ENCODE measurements around the gene SEMA6A. TPM values are rescaled to one million over a fixed set of nuclear protein-coding genes. Genes with fewer than 3 reads are reported as not detected.

SEMA6A gene
- total and polyA plus RNA-seq, 2 of the 13 experiments (the other 11 are each of a cell fraction or from before 2014, with no cell fraction given): 5.1 to 6.5 TPM

- 89% methylated on average over 9 of the region's 9 CpGs for WGBS (ENCODE audit: low lambda C conversion rate)
- ATAC-seq (no peak), FAIRE-seq (no peak), DNase-seq (ENCODE audit: low spot score) (no peak)
- Histone ChIP-seq H3K9ac (ENCODE audit: insufficient read depth, low read depth, low read length) (no peak overlapping the region), H2AFZ (ENCODE audit: low read length) (no peak overlapping the region), H3K4me2 (ENCODE audit: low read depth, low read length) (no peak overlapping the region), H3K79me2 (ENCODE audit: insufficient read depth, low read length) (no peaks in the 10 kb centered on the region), H3K4me3 (replicated peaks in 1 of 3; ENCODE audit: insufficient read depth in 1 of 3, low read depth in 2 of 3, low read length in 3 of 3) (no peak overlapping the region), H3K27me3 (ENCODE audit: control insufficient read depth in 1 of 2, insufficient read depth in 2 of 2, low read length in 2 of 2) (no peaks in the 10 kb centered on the region), H3K9me3 (ENCODE audit: low read length) (no peaks in the 10 kb centered on the region), H3K4me1 (ENCODE audit: insufficient read depth, low read length) (peaks cover 48% of the 10 kb centered on the region), H4K20me1 (ENCODE audit: insufficient read depth, low read length) (no peaks in the 10 kb centered on the region), H3K27ac (ENCODE audit: extremely low read length, insufficient read depth, low read length) (no peak overlapping the region), H3K36me3 (replicated peaks in 1 of 2; ENCODE audit: control insufficient read depth in 1 of 2, insufficient read depth in 2 of 2, low read length in 2 of 2) (no peaks in the 10 kb centered on the region; a peak in 1 of 5 replicates)
- intact Hi-C loops (cut with micrococcal nuclease; ENCODE audit: unreplicated experiment) (no loop called here), in situ Hi-C loops (cut with HindIII; ENCODE audit: extremely low pct_ligation_motif_present, low pct_unique_long_range_greater_than_20kb) (no loop called here)
- ChIA-PET POLR2A (no interaction called here), CTCF (ENCODE audit: low intra/inter-chr PET ratio, low total read pairs) (no interaction called here)
- no peak for TF ChIP-seq ZNF282 (IDR thresholded peaks at IDR 0.05; ENCODE audit: partially characterized antibody)
- TF ChIP-seq MED13 (CRISPR knock-in tag; IDR thresholded peaks at IDR 0.05): no peak
- TF ChIP-seq ZNF749 (CRISPR knock-in tag; IDR thresholded peaks at IDR 0.05; ENCODE audit: borderline replicate concordance): no peak
- no peak for TF ChIP-seq ZNF414 (CRISPR knock-in tag; IDR thresholded peaks at IDR 0.05)
- TF ChIP-seq ZNF530 (CRISPR knock-in tag; IDR thresholded peaks at IDR 0.05; ENCODE audit: low read depth): no peak
- TF ChIP-seq ZNF367 (CRISPR knock-in tag; IDR thresholded peaks at IDR 0.05; ENCODE audit: borderline replicate concordance): no peak
- BruUV-seq (replicated peaks): no TSS peak
Measured at GRCh38 chr5:116454417-116454927, 120.2 kb downstream of the SEMA6A start.

GRCh38 chr5:116453988-116454411 is 120.6 kb downstream of the SEMA6A start:
- Histone ChIP-seq H3K9me3 (ENCODE audit: low read length) (no peaks in the 10 kb centered on the region), H4K20me1 (ENCODE audit: insufficient read depth, low read length) (no peaks in the 10 kb centered on the region), H3K79me2 (ENCODE audit: insufficient read depth, low read length) (no peaks in the 10 kb centered on the region), H3K4me1 (ENCODE audit: insufficient read depth, low read length) (peaks cover 52% of the 10 kb centered on the region), H3K9ac (ENCODE audit: insufficient read depth, low read depth, low read length) (no peak overlapping the region), H3K36me3 (replicated peaks in 1 of 2; ENCODE audit: control insufficient read depth in 1 of 2, insufficient read depth in 2 of 2, low read length in 2 of 2) (no peaks in the 10 kb centered on the region; a peak in 1 of 5 replicates), H3K27ac (ENCODE audit: extremely low read length, insufficient read depth, low read length) (no peak overlapping the region), H2AFZ (ENCODE audit: low read length) (no peak overlapping the region), H3K4me2 (ENCODE audit: low read depth, low read length) (no peak overlapping the region), H3K4me3 (replicated peaks in 1 of 3; ENCODE audit: insufficient read depth in 1 of 3, low read depth in 2 of 3, low read length in 3 of 3) (no peak overlapping the region), H3K27me3 (ENCODE audit: control insufficient read depth in 1 of 2, insufficient read depth in 2 of 2, low read length in 2 of 2) (no peaks in the 10 kb centered on the region)
- in situ Hi-C loops (cut with HindIII; ENCODE audit: extremely low pct_ligation_motif_present, low pct_unique_long_range_greater_than_20kb) (no loop called here), intact Hi-C loops (cut with micrococcal nuclease; ENCODE audit: unreplicated experiment) (no loop called here)
- no peak for TF ChIP-seq FOSL2 (CRISPR knock-in tag; IDR thresholded peaks at IDR 0.05)
- 0 out of 2 replicates have a peak, but pooled peaks have one; percentile 16 for TF ChIP-seq GFI1 (CRISPR knock-in tag; IDR thresholded peaks at IDR 0.05; ENCODE audit: borderline replicate concordance)
- TF ChIP-seq ZMAT5 (CRISPR knock-in tag; IDR thresholded peaks at IDR 0.05; ENCODE audit: borderline replicate concordance, low read depth): no peak
- no peak for TF ChIP-seq ZBTB26 (CRISPR knock-in tag; IDR thresholded peaks at IDR 0.05; ENCODE audit: borderline replicate concordance)
- no peak for TF ChIP-seq MYNN (CRISPR knock-in tag; IDR thresholded peaks at IDR 0.05; ENCODE audit: low read depth)
- TF ChIP-seq ZNF652 (CRISPR knock-in tag; IDR thresholded peaks at IDR 0.05; ENCODE audit: borderline replicate concordance, low read depth): 0 out of 2 replicates have a peak, but pooled peaks have one; percentile 41
- TF ChIP-seq JUN (CRISPR knock-in tag; IDR thresholded peaks at IDR 0.05): no peak
- no peak for TF ChIP-seq GTF2F1 (IDR thresholded peaks at IDR 0.05; ENCODE audit: low read length)
- TF ChIP-seq ZNF121 (CRISPR knock-in tag; IDR thresholded peaks at IDR 0.05): no peak
- peak; percentile 55; the same call in 1 of the 2 replicates for TF ChIP-seq HOXD1 (CRISPR knock-in tag; IDR thresholded peaks at IDR 0.05)
- TF ChIP-seq TEAD2 (CRISPR knock-in tag; IDR thresholded peaks at IDR 0.05): no peak
- no peak for TF ChIP-seq SOX13 (IDR thresholded peaks at IDR 0.05)
- peak in 1 of 2 experiments; percentile 23; a peak in 1 of 4 replicates for TF ChIP-seq SOX13 (CRISPR knock-in tag; conservative IDR thresholded peaks at IDR 0.05 in 1 of 2, IDR thresholded peaks at IDR 0.05 in 1 of 2)
- FAIRE-seq (no peak), ATAC-seq (peak; percentile 85), DNase-seq (ENCODE audit: low spot score) (peak; percentile 61)
- CTCF ChIA-PET (ENCODE audit: low intra/inter-chr PET ratio, low total read pairs): no interaction called here
- POLR2A ChIA-PET: no interaction called here
- no TSS peak for BruUV-seq (replicated peaks)
- 39% methylated on average over 5 of the region's 5 CpGs for WGBS (ENCODE audit: low lambda C conversion rate)

Measured in HepG2 (cell line).